SKM-1 (cell line): Measurements from ENCODE around the gene MS4A7.
"Not testable (repeated sequence)": the region's sequence is repeated elsewhere in the genome, so short reads cannot be mapped to it uniquely, and the experiment has no call there.

Experiments
- DNase-seq: peaks from one replicate; lab custom pipeline; 2025; ENCODE audit not compliant: unreplicated experiment; lab: John Stamatoyannopoulos, UW

MS4A7 gene

GRCh38 chr11:60378354-60378753 lies at the start of gene MS4A7:
MS4A7 (plus strand) TSS chr11:60378532; CDS start chr11:60383142, 4,610 bp downstream.
- peak; percentile 41 for DNase-seq

- DNase-seq = no peak
Observed at GRCh38 chr11:60332846-60333245, 45.5 kb upstream of the MS4A7 start.

- DNase-seq = peak; percentile 43
Observed at GRCh38 chr11:60334005-60334620, 44.2 kb upstream of the MS4A7 start.

GRCh38 chr11:60336767-60337391 lies 41.5 kb upstream of the MS4A7 start:
- no peak for DNase-seq

- no peak for DNase-seq
Observed at GRCh38 chr11:60338053-60338452, 40.3 kb upstream of the MS4A7 start.

GRCh38 chr11:60339356-60339755 lies 39.0 kb upstream of the MS4A7 start:
- DNase-seq = no peak

GRCh38 chr11:60343094-60343704 lies 35.1 kb upstream of the MS4A7 start:
- peak; percentile 9 for DNase-seq

GRCh38 chr11:60344146-60344545 lies 34.2 kb upstream of the MS4A7 start:
- no peak for DNase-seq

- DNase-seq = no peak
Observed at GRCh38 chr11:60345489-60345888, 32.8 kb upstream of the MS4A7 start.

- DNase-seq = no peak
Observed at GRCh38 chr11:60347084-60347797, 31.1 kb upstream of the MS4A7 start.

GRCh38 chr11:60348116-60348515 lies 30.2 kb upstream of the MS4A7 start:
- DNase-seq = no peak

GRCh38 chr11:60349990-60350389 lies 28.3 kb upstream of the MS4A7 start:
- no peak for DNase-seq

- no peak for DNase-seq
Observed at GRCh38 chr11:60357771-60358170, 20.6 kb upstream of the MS4A7 start.

GRCh38 chr11:60360621-60361020 lies 17.7 kb upstream of the MS4A7 start:
- no peak for DNase-seq

- DNase-seq = no peak
Observed at GRCh38 chr11:60362241-60362640, 16.1 kb upstream of the MS4A7 start.

- DNase-seq = peak; percentile 71
Observed at GRCh38 chr11:60363542-60364470, 14.5 kb upstream of the MS4A7 start.

GRCh38 chr11:60366262-60366904 lies 11.9 kb upstream of the MS4A7 start:
- DNase-seq = not testable (repeated sequence)

- DNase-seq = no peak
Observed at GRCh38 chr11:60367009-60367408, 11.3 kb upstream of the MS4A7 start.

- no peak for DNase-seq
Observed at GRCh38 chr11:60367896-60368295, 10.4 kb upstream of the MS4A7 start.

- no peak for DNase-seq
Observed at GRCh38 chr11:60370252-60370810, 8.0 kb upstream of the MS4A7 start.
